H1 (cell line): Measurements from ENCODE around the gene KDM1A. TPM values are rescaled to one million over a fixed set of nuclear protein-coding genes. Genes with fewer than 3 reads are reported as not detected.

ENCODE experiments used
- CTCF ChIA-PET: fragments of 300-600 bp; sonication (Branson Sonifier 250); formaldehyde crosslinking; loops from one replicate; lab custom pipeline; 2021; ENCODE audit not compliant: partially characterized antibody; lab: Charles Lee
- POLR2A ChIA-PET: fragments of 300-600 bp; sonication (Branson Sonifier 250); formaldehyde crosslinking; loops from one replicate; lab custom pipeline; 2021; ENCODE audit warnings: inconsistent platforms; ENCODE audit not compliant: partially characterized antibody; lab: Charles Lee
- DNase-seq, 2 experiments: peaks; one replicate each; pipeline versions ENCODE4 v3.0.0 to v3.0.0-alpha.2; 2010 to 2022; ENCODE audit warnings: low spot score in 2 of 2, low read depth in 1 of 2, mixed read lengths in 1 of 2
- FAIRE-seq: peaks from 2 replicates; lab custom pipeline; 2011; peaks lifted over from hg19 to GRCh38; lab: Jason Lieb, UNC
- H2AFZ ChIP-seq: 2 replicates; pipeline ENCODE4 v1.8.1; 2012; ENCODE audit warnings: low read length, inconsistent platforms
- H2AK5ac ChIP-seq: 2 replicates; pipeline ENCODE4 v1.6.1; 2013; ENCODE audit warnings: low read depth, low read length
- H2BK120ac ChIP-seq: replicated peaks from 2 replicates; pipeline ENCODE3; 2013; ENCODE audit warnings: low read depth, low read length, inconsistent platforms
- H2BK12ac ChIP-seq: 2 replicates; pipeline ENCODE4 v1.6.1; 2013; ENCODE audit warnings: low read depth, low read length
- H2BK15ac ChIP-seq: 2 replicates; pipeline ENCODE4 v1.6.1; 2013; ENCODE audit warnings: low read length
- H2BK20ac ChIP-seq: 2 replicates; pipeline ENCODE4 v1.6.1; 2013; ENCODE audit warnings: low read length
- H2BK5ac ChIP-seq: 2 replicates; pipeline ENCODE4 v1.6.1; 2013; ENCODE audit warnings: low read depth, low read length
- H3K14ac ChIP-seq: 2 replicates; pipeline ENCODE4 v1.6.1; 2013; ENCODE audit warnings: inconsistent platforms; ENCODE audit not compliant: insufficient read length
- H3K18ac ChIP-seq: 2 replicates; pipeline ENCODE4 v1.6.1; 2013; ENCODE audit warnings: low read length; ENCODE audit errors: extremely low read depth
- H3K23ac ChIP-seq: 2 replicates; pipeline ENCODE4 v1.6.1; 2013; ENCODE audit warnings: inconsistent platforms; ENCODE audit not compliant: insufficient read length
- H3K23me2 ChIP-seq: 2 replicates; pipeline ENCODE4 v1.6.1; 2013; ENCODE audit warnings: low read depth, low read length
- H3K27ac ChIP-seq: 2 replicates; pipeline ENCODE4 v1.6.1; 2011; ENCODE audit warnings: low read depth, low read length, inconsistent platforms
- H3K27me3 ChIP-seq, 4 experiments: replicated peaks in 1 of 4; 1 replicate in 1 of 4; 2 replicates in 3 of 4; pipeline versions ENCODE4 v1.6.1 to v1.8.1; 2011 to 2013; ENCODE audit warnings: low read length in 3 of 4, mild to moderate bottlenecking in 3 of 4, inconsistent platforms in 2 of 4, mixed read lengths in 2 of 4, moderate library complexity in 1 of 4; ENCODE audit not compliant: control insufficient read depth in 3 of 4, insufficient read depth in 3 of 4; ENCODE audit errors: extremely low read depth in 1 of 4
- H3K36me3 ChIP-seq, 4 experiments: 2 replicates each; pipeline versions ENCODE4 v1.6.1 to v1.8.1; 2011 to 2013; ENCODE audit warnings: mild to moderate bottlenecking in 4 of 4, low read length in 3 of 4, moderate library complexity in 2 of 4, control low read depth in 1 of 4, inconsistent platforms in 1 of 4; ENCODE audit not compliant: insufficient read depth in 4 of 4, control insufficient read depth in 2 of 4
- H3K4ac ChIP-seq: replicated peaks from 2 replicates; pipeline ENCODE3; 2013; ENCODE audit warnings: low read length, low read depth, mixed read lengths, inconsistent platforms; ENCODE audit not compliant: insufficient read length
- H3K4me1 ChIP-seq, 4 experiments: replicated peaks in 1 of 4; 1 replicate in 1 of 4; 2 replicates in 3 of 4; pipeline versions ENCODE4 v1.6.1 to v1.8.1; 2011 to 2013; ENCODE audit warnings: low read length in 3 of 4, inconsistent platforms in 2 of 4, mixed read lengths in 1 of 4; ENCODE audit not compliant: insufficient read depth in 4 of 4, control insufficient read depth in 3 of 4
- H3K4me2 ChIP-seq, 2 experiments: 2 replicates each; pipeline versions ENCODE4 v1.6.1 to v1.8.1; 2011 to 2013; ENCODE audit warnings: low read depth in 2 of 2, low read length in 2 of 2, control low read depth in 1 of 2, inconsistent platforms in 1 of 2, mild to moderate bottlenecking in 1 of 2; ENCODE audit not compliant: insufficient read depth in 1 of 2
- H3K4me3 ChIP-seq, 4 experiments: fragments of 200-600, 300-600 bp in 1 of 4; sonication (generic), shearing (Covaris generic), sonication (Bioruptor Twin) in 1 of 4; 2 replicates each; pipeline versions ENCODE4 v1.5.1 to v1.8.1; 2011 to 2016; ENCODE audit warnings: low read length in 4 of 4, low read depth in 3 of 4, control low read depth in 2 of 4, inconsistent platforms in 2 of 4, mild to moderate bottlenecking in 2 of 4, mixed read lengths in 1 of 4, moderate library complexity in 1 of 4; ENCODE audit not compliant: insufficient read depth in 2 of 4; ENCODE audit errors: extremely low read depth in 1 of 4
- H3K56ac ChIP-seq: replicated peaks from 2 replicates; pipeline ENCODE3; 2013; ENCODE audit warnings: low read depth, mild to moderate bottlenecking, mixed read lengths, low read length, inconsistent platforms; ENCODE audit not compliant: insufficient read length
- H3K79me1 ChIP-seq: 2 replicates; pipeline ENCODE4 v1.6.1; 2013; ENCODE audit warnings: low read depth, low read length, control low read depth
- H3K79me2 ChIP-seq, 2 experiments: 2 replicates each; pipeline versions ENCODE4 v1.6.1 to v1.8.1; 2012 to 2013; ENCODE audit warnings: low read length in 2 of 2, mild to moderate bottlenecking in 2 of 2, inconsistent platforms in 1 of 2; ENCODE audit not compliant: insufficient read depth in 2 of 2, control insufficient read depth in 1 of 2
- H3K9ac ChIP-seq, 4 experiments: replicated peaks in 1 of 4; 1 replicate in 1 of 4; 2 replicates in 3 of 4; pipeline versions ENCODE4 v1.6.1 to v1.8.1; 2011 to 2013; ENCODE audit warnings: low read depth in 3 of 4, low read length in 3 of 4, control low read depth in 2 of 4, mild to moderate bottlenecking in 2 of 4, moderate library complexity in 2 of 4, inconsistent platforms in 1 of 4; ENCODE audit errors: extremely low read depth in 1 of 4
- H3K9me3 ChIP-seq, 2 experiments: 2 replicates each; pipeline versions ENCODE4 v1.6.1 to v1.8.1; 2012 to 2013; ENCODE audit warnings: mild to moderate bottlenecking in 2 of 2, moderate library complexity in 2 of 2, control low read depth in 1 of 2, inconsistent platforms in 1 of 2, low read depth in 1 of 2, low read length in 1 of 2, mixed read lengths in 1 of 2; ENCODE audit not compliant: insufficient read depth in 2 of 2
- H4K20me1 ChIP-seq, 2 experiments: replicated peaks in 1 of 2; 2 replicates each; pipeline versions ENCODE3 to v1.8.1; 2011 to 2013; ENCODE audit warnings: inconsistent platforms in 2 of 2, low read length in 2 of 2, mild to moderate bottlenecking in 1 of 2; ENCODE audit not compliant: insufficient read depth in 2 of 2, control insufficient read depth in 1 of 2
- H4K5ac ChIP-seq: 2 replicates; pipeline ENCODE4 v1.6.1; 2013; ENCODE audit warnings: low read length, low read depth, mixed read lengths, inconsistent platforms; ENCODE audit not compliant: insufficient read length
- H4K8ac ChIP-seq: 2 replicates; pipeline ENCODE4 v1.8.0; 2013; ENCODE audit warnings: mild to moderate bottlenecking, moderate library complexity, low read length, inconsistent platforms; ENCODE audit not compliant: insufficient read depth; ENCODE audit errors: extremely low read depth
- H4K91ac ChIP-seq: replicated peaks from 2 replicates; pipeline ENCODE3; 2013; ENCODE audit warnings: low read length, mixed read lengths, inconsistent platforms; ENCODE audit not compliant: insufficient read length
- ASH2L ChIP-seq: fragments of 200-600, 300-600 bp; sonication (generic); IDR thresholded peaks from one replicate; pipeline ENCODE4 v1.7.1; 2017; ENCODE audit warnings: low read length
- BACH1 ChIP-seq: IDR thresholded peaks from 2 replicates; pipeline ENCODE4 v1.6.1; 2012; ENCODE audit warnings: low read length, improper control_type of control experiment
- KDM1A ChIP-seq: fragments of 200-600, 300-600 bp; sonication (generic); IDR thresholded peaks from 2 replicates; pipeline ENCODE4 v1.7.1; 2016; ENCODE audit warnings: mild to moderate bottlenecking, low read length, borderline replicate concordance
- KDM5A ChIP-seq: fragments of 200-600 bp; IDR thresholded peaks from 2 replicates; pipeline ENCODE4 v1.7.1; 2012; ENCODE audit warnings: mild to moderate bottlenecking, low read length, inconsistent platforms, mixed read lengths
- PHF8 ChIP-seq: fragments of 200-600 bp; sonication (generic); conservative IDR thresholded peaks from 2 replicates; pipeline ENCODE4 v1.7.1; 2012; ENCODE audit warnings: low read depth, mild to moderate bottlenecking, inconsistent platforms, low read length, moderate library complexity
- POLR2A ChIP-seq, 2 experiments: IDR thresholded peaks; 1 replicate in 1 of 2; 2 replicates in 1 of 2; pipeline ENCODE4 v1.6.1; 2011; ENCODE audit warnings: low read depth in 2 of 2, low read length in 2 of 2, mild to moderate bottlenecking in 2 of 2; ENCODE audit errors: control extremely low read depth in 1 of 2
- RFX5 ChIP-seq: IDR thresholded peaks from 2 replicates; pipeline ENCODE4 v1.6.1; 2011; ENCODE audit warnings: low read depth, low read length, improper control_type of control experiment, borderline replicate concordance
- SP1 ChIP-seq: IDR thresholded peaks from 2 replicates; pipeline ENCODE4 v1.6.1; 2011; ENCODE audit warnings: low read depth, low read length
- SP2 ChIP-seq: IDR thresholded peaks from 2 replicates; pipeline ENCODE4 v1.6.1; 2012; ENCODE audit warnings: mild to moderate bottlenecking, low read length, inconsistent platforms
- SP4 ChIP-seq: IDR thresholded peaks from 2 replicates; pipeline ENCODE4 v1.6.1; 2012; ENCODE audit warnings: low read length, inconsistent platforms
- WGBS, 2 experiments: shearing (Covaris generic) in 1 of 2; methylation state at CpG; one replicate each; pipeline versions ENCODE4 v1.1.6 to v1.1.7; 2013 to 2015; ENCODE audit warnings: low lambda C conversion rate in 2 of 2, mixed read lengths in 2 of 2, inconsistent platforms in 1 of 2, low coverage in 1 of 2, missing lambda C conversion rate in 1 of 2; ENCODE audit not compliant: insufficient replicate concordance in 2 of 2, insufficient coverage in 1 of 2, insufficient read length in 1 of 2; ENCODE audit errors: extremely low coverage in 1 of 2, missing lambda C conversion rate in 1 of 2; 5-methylcytosine and 5-hydroxymethylcytosine counted together
- polyA plus RNA-seq, 7 experiments: library from polyadenylated mRNA; depleted of rRNA in 3 of 7; stranded (reverse) in 5 of 7; unstranded in 2 of 7; fragments of >200 nt in 5 of 7; fragments of 200-250 nt in 2 of 7; gene quantifications; 1 replicate in 5 of 7; 2 replicates in 1 of 7; 4 replicates in 1 of 7; pipeline versions ENCODE4 v1.2.1 to v1.2.3, GENCODE V29; 2011 to 2013; ENCODE audit warnings: missing spikeins in 2 of 7, mixed read lengths in 2 of 7
- total RNA-seq: library from RNA; stranded (reverse); fragmentation: NEBNext Ultra II Directional; extraction: Animal tissue kit (Norgen Biotek cat#: 25700); gene quantifications from 2 replicates; pipeline ENCODE4 v1.2.1, GENCODE V29; 2021
- TF ChIP-seq, protein P1 (sequence below), 3 experiments: IDR thresholded peaks; 1 replicate in 2 of 3; 2 replicates in 1 of 3; pipeline versions ENCODE4 v1.5.1 to v1.6.1; 2011; ENCODE audit warnings: low read length in 3 of 3, mild to moderate bottlenecking in 3 of 3, inconsistent platforms in 2 of 3, low read depth in 1 of 3, moderate library complexity in 1 of 3; ENCODE audit not compliant: insufficient read depth in 1 of 3; ENCODE audit errors: control extremely low read depth in 1 of 3
- TF ChIP-seq, protein P2 (sequence below): IDR thresholded peaks from 2 replicates; pipeline ENCODE4 v1.6.1; 2012; ENCODE audit warnings: inconsistent platforms

KDM1A gene
- total and polyA plus RNA-seq, 2 of the 8 experiments (the other 6 are each of a cell fraction or from before 2014, with no cell fraction given) = 216 to 275 TPM

DNA sequence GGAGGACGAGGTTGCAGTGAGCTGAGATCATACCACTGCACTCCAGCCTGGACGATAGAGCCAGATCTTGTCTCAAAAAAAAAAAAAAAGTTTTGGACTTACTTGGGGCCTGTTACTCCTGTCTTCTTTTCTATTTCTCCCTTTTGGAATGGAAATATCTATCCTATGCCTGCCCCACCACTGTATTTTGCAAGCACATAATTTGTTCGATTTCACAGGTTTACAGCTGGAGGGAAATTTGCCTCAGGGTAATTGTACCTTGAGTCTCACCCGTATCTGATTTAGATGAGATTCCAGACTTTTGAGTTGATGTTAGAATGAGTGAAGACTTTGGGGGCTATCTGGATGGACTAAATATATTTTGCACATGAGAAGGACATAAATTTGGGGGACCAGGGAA is 12.2 kb upstream of the KDM1A start:
- H3K23ac ChIP-seq = no peak overlapping the region
- H3K14ac ChIP-seq = no peak overlapping the region
- 87% methylated on average over 4 of the region's 4 CpGs; no CpG with 5 or more reads in 1 of the 2 experiments for WGBS, 2 experiments
- no peak overlapping the region for H2BK20ac ChIP-seq
- no peaks in the 10 kb centered on the region for H3K36me3 ChIP-seq
- no peak overlapping the region for H4K8ac ChIP-seq
- no peaks in the 10 kb centered on the region for H4K20me1 ChIP-seq
- H4K91ac ChIP-seq = no peak overlapping the region
- H3K4me3 ChIP-seq = no peak overlapping the region
- H2AK5ac ChIP-seq = no peak overlapping the region
- CTCF ChIA-PET = interaction anchor here (1.0 kb wide), 1 partner anchor 295 kb away, joined by 3 read pairs; no protein-coding TSS in a partner anchor
- H3K9me3 ChIP-seq = no peaks in the 10 kb centered on the region
- H3K18ac ChIP-seq = no peak overlapping the region
- H4K5ac ChIP-seq = no peak overlapping the region
- TF ChIP-seq SP1 (no peak), POLR2A (IDR thresholded peaks at IDR 0.05; ENCODE audit: control extremely low read depth in 1 of 2, low read depth in 2 of 2, low read length in 2 of 2) (no peak), KDM5A (no peak), RFX5 (no peak), BACH1 (no peak), ASH2L (no peak), KDM1A (no peak), SP4 (no peak), PHF8 (no peak), SP2 (no peak)
- TF ChIP-seq, protein P1, sequence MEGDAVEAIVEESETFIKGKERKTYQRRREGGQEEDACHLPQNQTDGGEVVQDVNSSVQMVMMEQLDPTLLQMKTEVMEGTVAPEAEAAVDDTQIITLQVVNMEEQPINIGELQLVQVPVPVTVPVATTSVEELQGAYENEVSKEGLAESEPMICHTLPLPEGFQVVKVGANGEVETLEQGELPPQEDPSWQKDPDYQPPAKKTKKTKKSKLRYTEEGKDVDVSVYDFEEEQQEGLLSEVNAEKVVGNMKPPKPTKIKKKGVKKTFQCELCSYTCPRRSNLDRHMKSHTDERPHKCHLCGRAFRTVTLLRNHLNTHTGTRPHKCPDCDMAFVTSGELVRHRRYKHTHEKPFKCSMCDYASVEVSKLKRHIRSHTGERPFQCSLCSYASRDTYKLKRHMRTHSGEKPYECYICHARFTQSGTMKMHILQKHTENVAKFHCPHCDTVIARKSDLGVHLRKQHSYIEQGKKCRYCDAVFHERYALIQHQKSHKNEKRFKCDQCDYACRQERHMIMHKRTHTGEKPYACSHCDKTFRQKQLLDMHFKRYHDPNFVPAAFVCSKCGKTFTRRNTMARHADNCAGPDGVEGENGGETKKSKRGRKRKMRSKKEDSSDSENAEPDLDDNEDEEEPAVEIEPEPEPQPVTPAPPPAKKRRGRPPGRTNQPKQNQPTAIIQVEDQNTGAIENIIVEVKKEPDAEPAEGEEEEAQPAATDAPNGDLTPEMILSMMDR (IDR thresholded peaks at IDR 0.05; ENCODE audit: control extremely low read depth in 1 of 3, insufficient read depth in 1 of 3, low read depth in 1 of 3, low read length in 3 of 3) = no peak
- TF ChIP-seq, protein P2, sequence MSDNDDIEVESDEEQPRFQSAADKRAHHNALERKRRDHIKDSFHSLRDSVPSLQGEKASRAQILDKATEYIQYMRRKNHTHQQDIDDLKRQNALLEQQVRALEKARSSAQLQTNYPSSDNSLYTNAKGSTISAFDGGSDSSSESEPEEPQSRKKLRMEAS = no peak
- no peak for FAIRE-seq
- no peak overlapping the region for H3K4me2 ChIP-seq
- H2BK5ac ChIP-seq = no peak overlapping the region
- H2BK15ac ChIP-seq = no peak overlapping the region
- no peak overlapping the region for H3K9ac ChIP-seq
- H3K4ac ChIP-seq = no peak overlapping the region
- H2BK120ac ChIP-seq = no peak overlapping the region
- H2AFZ ChIP-seq = no peak overlapping the region
- POLR2A ChIA-PET = interaction anchor here (0.6 to 1.3 kb wide), 2 partner anchors 13 to 14 kb away, joined by 4 read pairs; no protein-coding TSS in a partner anchor
- no peaks in the 10 kb centered on the region for H3K79me1 ChIP-seq
- H3K27ac ChIP-seq = no peak overlapping the region
- H3K23me2 ChIP-seq = no peaks in the 10 kb centered on the region
- no peak overlapping the region for H2BK12ac ChIP-seq
- no peak overlapping the region for H3K56ac ChIP-seq
- no peaks in the 10 kb centered on the region for H3K79me2 ChIP-seq
- no peaks in the 10 kb centered on the region for H3K4me1 ChIP-seq
- DNase-seq = no peak
- no peaks in the 10 kb centered on the region for H3K27me3 ChIP-seq
